AG08396 (cell line): ENCODE data around the gene ITGA7.

Experiments used
- DNase-seq: peaks from one replicate; pipeline ENCODE4 v3.0.0; 2012; ENCODE audit warnings: low spot score, mixed read lengths

ITGA7 gene

GRCh38 chr12:55642669-55643068 lies 65.0 kb downstream of the ITGA7 start:
- DNase-seq = no peak

- DNase-seq = no peak
Measured at GRCh38 chr12:55642267-55642666, 65.4 kb downstream of the ITGA7 start.

- no peak for DNase-seq
Measured at GRCh38 chr12:55641595-55641994, 66.1 kb downstream of the ITGA7 start.

GRCh38 chr12:55637467-55637866 lies 70.2 kb downstream of the ITGA7 start:
- DNase-seq = no peak

- DNase-seq = no peak
Measured at GRCh38 chr12:55636853-55637252, 70.9 kb downstream of the ITGA7 start, which contains the start of gene OR10P1. Gene OR10P1 (plus strand): TSS chr12:55636892. CDS start chr12:55636892, 0 bp downstream.

GRCh38 chr12:55636116-55636655 lies 71.5 kb downstream of the ITGA7 start:
- DNase-seq = no peak
